DOHH2 (cell line): ENCODE measurements around the gene S100A16.

Source experiments
- H3F3A ChIP-seq: fragments of 200-600 bp; sonication (generic), shearing (Covaris generic); 2 replicates; pipeline ENCODE4 v1.6.0; 2016; ENCODE audit warnings: antibody characterized with exemption, mild to moderate bottlenecking; ENCODE audit not compliant: control insufficient read depth, insufficient read depth
- H3K27ac ChIP-seq: fragments of 200-600 bp; sonication (generic); 2 replicates; pipeline ENCODE4 v1.5.1; 2014; ENCODE audit warnings: low read depth, mild to moderate bottlenecking, low read length, moderate library complexity
- H3K27me3 ChIP-seq: fragments of 200-600 bp; sonication (generic); 2 replicates; pipeline ENCODE4 v1.6.1; 2014; ENCODE audit warnings: mild to moderate bottlenecking, low read length, mixed read lengths; ENCODE audit not compliant: control insufficient read depth
- H3K36me3 ChIP-seq: fragments of 200-600 bp; sonication (generic); 2 replicates; pipeline ENCODE4 v1.6.1; 2014; ENCODE audit warnings: mild to moderate bottlenecking, low read length, moderate library complexity, mixed read lengths; ENCODE audit not compliant: control insufficient read depth
- H3K4me1 ChIP-seq: fragments of 200-600 bp; sonication (generic); 2 replicates; pipeline ENCODE4 v1.6.1; 2014; ENCODE audit warnings: mild to moderate bottlenecking, low read length, mixed read lengths; ENCODE audit not compliant: control insufficient read depth
- H3K4me2 ChIP-seq: fragments of 200-600 bp; sonication (generic); 2 replicates; pipeline ENCODE4 v1.6.0; 2014; ENCODE audit warnings: mild to moderate bottlenecking, low read length, moderate library complexity
- H3K4me3 ChIP-seq: fragments of 200-600 bp; sonication (generic); 2 replicates; pipeline ENCODE4 v1.5.1; 2014; ENCODE audit warnings: mild to moderate bottlenecking, low read length, mixed read lengths
- H3K79me2 ChIP-seq: fragments of 200-600 bp; sonication (generic); 2 replicates; pipeline ENCODE4 v1.6.1; 2014; ENCODE audit warnings: mild to moderate bottlenecking, low read length, mixed read lengths; ENCODE audit not compliant: control insufficient read depth
- H3K9me2 ChIP-seq: fragments of 200-600 bp; sonication (generic); replicated peaks from 2 replicates; pipeline ENCODE4 v1.6.1; 2014; ENCODE audit warnings: mild to moderate bottlenecking, low read length, mixed read lengths; ENCODE audit not compliant: control insufficient read depth
- H3K9me3 ChIP-seq: fragments of 200-600 bp; sonication (generic); 2 replicates; pipeline ENCODE4 v1.6.1; 2014; ENCODE audit warnings: antibody characterized with exemption, low read length, mixed read lengths; ENCODE audit not compliant: control insufficient read depth, insufficient read depth
- H4K20me1 ChIP-seq: fragments of 200-600 bp; sonication (generic); 2 replicates; pipeline ENCODE4 v1.6.0; 2014; ENCODE audit warnings: low read depth, mild to moderate bottlenecking, antibody characterized with exemption, low read length, moderate library complexity; ENCODE audit not compliant: control insufficient read depth, insufficient read depth
- CTCF ChIP-seq: fragments of 200-600 bp; sonication (generic); IDR thresholded peaks from one replicate; pipeline ENCODE4 v1.5.1; 2014; ENCODE audit warnings: antibody characterized with exemption, mild to moderate bottlenecking, low read depth, low read length; ENCODE audit not compliant: poor library complexity, severe bottlenecking
- EZH2phosphoT487 ChIP-seq: fragments of 200-600 bp; sonication (generic); IDR thresholded peaks from 2 replicates; pipeline ENCODE4 v1.6.1; 2017; ENCODE audit warnings: borderline replicate concordance, mild to moderate bottlenecking, antibody characterized with exemption, low read length, moderate library complexity, mixed read lengths

The S100A16 gene

GRCh38 chr1:153567621-153568366 lies 45.1 kb downstream of the S100A16 start:
- H3K4me2 ChIP-seq: no peak overlapping the region
- TF ChIP-seq CTCF: no peak
- TF ChIP-seq EZH2phosphoT487: no peak
- H3K79me2 ChIP-seq: no peaks in the 10 kb centered on the region
- H3K36me3 ChIP-seq: no peaks in the 10 kb centered on the region
- H3K9me2 ChIP-seq: no peaks in the 10 kb centered on the region
- H3F3A ChIP-seq: no peaks in the 10 kb centered on the region
- no peaks in the 10 kb centered on the region for H3K27me3 ChIP-seq
- no peak overlapping the region for H3K27ac ChIP-seq
- peaks cover 6% of the 10 kb centered on the region for H3K4me1 ChIP-seq
- H4K20me1 ChIP-seq: no peaks in the 10 kb centered on the region
- no peaks in the 10 kb centered on the region for H3K9me3 ChIP-seq
- H3K4me3 ChIP-seq: no peak overlapping the region

- Histone ChIP-seq H3K4me1 (peaks cover 6% of the 10 kb centered on the region), H3K79me2 (no peaks in the 10 kb centered on the region), H3K4me2 (no peak overlapping the region), H3K36me3 (no peaks in the 10 kb centered on the region), H3K9me3 (no peaks in the 10 kb centered on the region), H3K27me3 (no peaks in the 10 kb centered on the region), H3K9me2 (no peaks in the 10 kb centered on the region), H3K4me3 (no peak overlapping the region), H4K20me1 (no peaks in the 10 kb centered on the region), H3K27ac (no peak overlapping the region), H3F3A (no peaks in the 10 kb centered on the region)
- TF ChIP-seq CTCF: no peak
- no peak for TF ChIP-seq EZH2phosphoT487
Measured at GRCh38 chr1:153566414-153567371, 46.2 kb downstream of the S100A16 start.

GRCh38 chr1:153565529-153566374 lies 47.2 kb downstream of the S100A16 start, which contains the start of gene S100A2:
Gene S100A2, minus strand, starts transcription at chr1:153565844. Its CDS starts 1,967 bp downstream, at chr1:153563877.
- Histone ChIP-seq H3K9me3 (no peaks in the 10 kb centered on the region), H3K27ac (no peak within 1 kb of the TSS), H3K4me1 (peaks cover 6% of the 10 kb centered on the region), H3F3A (no peaks in the 10 kb centered on the region), H3K4me3 (no peak within 1 kb of the TSS), H3K4me2 (no peak within 1 kb of the TSS), H3K36me3 (no peaks in the 10 kb centered on the region), H4K20me1 (no peaks in the 10 kb centered on the region), H3K79me2 (no peaks in the 10 kb centered on the region), H3K27me3 (no peaks in the 10 kb centered on the region), H3K9me2 (no peaks in the 10 kb centered on the region)
- TF ChIP-seq EZH2phosphoT487 (no peak), CTCF (no peak)
